ENCODE results near the gene OR2J3.

The OR2J3 gene

GRCh38 chr6:29107758-29108157 lies at the start of gene OR2J3:
Gene OR2J3, plus strand, starts transcription at chr6:29108058. Its CDS starts 3,833 bp downstream, at chr6:29111891.
- Histone ChIP-seq H3K27ac (no peak within 1 kb of the TSS), H3K9me3 (ENCODE audit: severe bottlenecking) (peaks cover 4% of the 10 kb centered on the region), H3K36me3 (no peaks in the 10 kb centered on the region), H3K4me3 (ENCODE audit: low read depth, low read length) (no peak within 1 kb of the TSS), H3K27me3 (ENCODE audit: insufficient read depth, low read depth, severe bottlenecking) (peaks cover 82% of the 10 kb centered on the region)
- DNase-seq = no peak
- TF ChIP-seq CTCF (IDR thresholded peaks at IDR 0.05; ENCODE audit: low read depth, low read length) = no peak

- peak; percentile 99 for TF ChIP-seq CTCF (IDR thresholded peaks at IDR 0.05; ENCODE audit: low read depth, low read length)
Measured at GRCh38 chr6:29071831-29072723, 35.8 kb upstream of the OR2J3 start.

GRCh38 chr6:29079203-29079602 lies 28.7 kb upstream of the OR2J3 start:
- H3K27me3 ChIP-seq (ENCODE audit: insufficient read depth, low read depth, severe bottlenecking) = peaks cover 78% of the 10 kb centered on the region
- H3K27ac ChIP-seq = no peak overlapping the region
- no peak for DNase-seq
- no peak overlapping the region for H3K4me3 ChIP-seq (ENCODE audit: low read depth, low read length)
- no peaks in the 10 kb centered on the region for H3K36me3 ChIP-seq
- peaks cover 2% of the 10 kb centered on the region for H3K9me3 ChIP-seq (ENCODE audit: severe bottlenecking)
- no peak for TF ChIP-seq CTCF (IDR thresholded peaks at IDR 0.05; ENCODE audit: low read depth, low read length)

More at GRCh38 chr6:29071831-29072723, 35.8 kb upstream of the OR2J3 start:
- H3K4me3 ChIP-seq (ENCODE audit: low read depth, low read length) = no peak overlapping the region
- peak; percentile 69 for DNase-seq
- no peak overlapping the region for H3K27ac ChIP-seq
- H3K27me3 ChIP-seq (ENCODE audit: insufficient read depth, low read depth, severe bottlenecking) = peaks cover 72% of the 10 kb centered on the region
- no peaks in the 10 kb centered on the region for H3K9me3 ChIP-seq (ENCODE audit: severe bottlenecking)
- no peaks in the 10 kb centered on the region for H3K36me3 ChIP-seq

GRCh38 chr6:29081312-29081711 lies 26.5 kb upstream of the OR2J3 start:
- Histone ChIP-seq H3K9me3 (ENCODE audit: severe bottlenecking) (peaks cover 2% of the 10 kb centered on the region), H3K27me3 (ENCODE audit: insufficient read depth, low read depth, severe bottlenecking) (peaks cover 76% of the 10 kb centered on the region), H3K36me3 (no peaks in the 10 kb centered on the region), H3K4me3 (ENCODE audit: low read depth, low read length) (no peak overlapping the region), H3K27ac (no peak overlapping the region)
- no peak for DNase-seq
- no peak for TF ChIP-seq CTCF (IDR thresholded peaks at IDR 0.05; ENCODE audit: low read depth, low read length)

GRCh38 chr6:29082457-29082856 lies 25.4 kb upstream of the OR2J3 start:
- Histone ChIP-seq H3K27ac (no peak overlapping the region), H3K4me3 (ENCODE audit: low read depth, low read length) (no peak overlapping the region), H3K9me3 (ENCODE audit: severe bottlenecking) (peaks cover 5% of the 10 kb centered on the region), H3K27me3 (ENCODE audit: insufficient read depth, low read depth, severe bottlenecking) (peaks cover 76% of the 10 kb centered on the region), H3K36me3 (no peaks in the 10 kb centered on the region)
- TF ChIP-seq CTCF (IDR thresholded peaks at IDR 0.05; ENCODE audit: low read depth, low read length) = no peak
- DNase-seq = no peak

All from WERI-Rb-1 (cell line).